Ovary (tissue), 3 donors: ENCODE data around the gene CCDC171.

ENCODE experiments used
- CTCF ChIP-seq, 3 donors: fragments of 450-650 bp in 2 of 3; fragments of 200-600 bp in 1 of 3; IDR thresholded peaks; one replicate each; pipeline versions ENCODE4 v1.5.1 to v1.8.0; 2016 to 2022; ENCODE audit warnings: antibody characterized with exemption in 3 of 3, mild to moderate bottlenecking in 1 of 3
- EP300 ChIP-seq: sonication (generic); formaldehyde crosslinking; IDR thresholded peaks from one replicate; pipeline ENCODE4 v1.6.1; 2017; ENCODE audit warnings: antibody characterized with exemption
- POLR2A ChIP-seq: fragments of 450-650 bp; IDR thresholded peaks from one replicate; pipeline ENCODE4 v1.6.1; 2017; ENCODE audit warnings: antibody characterized with exemption, mild to moderate bottlenecking, moderate library complexity
- donor health status: DM: no; HTN: no; CAD: no.

- TF ChIP-seq CTCF (IDR thresholded peaks at IDR 0.05) (no peak), POLR2A (no peak), EP300 (no peak)
These were observed 391.5 kb downstream of the CCDC171 start for GRCh38 chr9:15944341-15944740.
